ENCODE measurements around the gene CLPTM1.

Gene CLPTM1

GRCh38 chr19:45025264-45025663, 70.1 kb downstream of the CLPTM1 start:
- no peak for TF ChIP-seq CTCF (IDR thresholded peaks at IDR 0.05; ENCODE audit: low read depth, low read length)
- H3K4me3 ChIP-seq (ENCODE audit: low read depth, low read length) = no peak overlapping the region

- no peak overlapping the region for H3K4me3 ChIP-seq (ENCODE audit: low read depth, low read length)
- TF ChIP-seq CTCF (IDR thresholded peaks at IDR 0.05; ENCODE audit: low read depth, low read length) = no peak
These were observed 72.2 kb downstream of the CLPTM1 start for GRCh38 chr19:45027371-45027770.

- no peak overlapping the region for H3K4me3 ChIP-seq (ENCODE audit: low read depth, low read length)
- no peak for TF ChIP-seq CTCF (IDR thresholded peaks at IDR 0.05; ENCODE audit: low read depth, low read length)
These were observed 75.6 kb downstream of the CLPTM1 start for GRCh38 chr19:45030825-45031224.

- no peak overlapping the region for H3K4me3 ChIP-seq (ENCODE audit: low read depth, low read length)
- no peak for TF ChIP-seq CTCF (IDR thresholded peaks at IDR 0.05; ENCODE audit: low read depth, low read length)
These were observed 77.2 kb downstream of the CLPTM1 start for GRCh38 chr19:45032421-45032820.

- no peak overlapping the region for H3K4me3 ChIP-seq (ENCODE audit: low read depth, low read length)
- no peak for TF ChIP-seq CTCF (IDR thresholded peaks at IDR 0.05; ENCODE audit: low read depth, low read length)
These were observed 80.6 kb downstream of the CLPTM1 start for GRCh38 chr19:45035755-45036154.

- TF ChIP-seq CTCF (IDR thresholded peaks at IDR 0.05; ENCODE audit: low read depth, low read length) = no peak
- no peak overlapping the region for H3K4me3 ChIP-seq (ENCODE audit: low read depth, low read length)
These were observed 82.4 kb downstream of the CLPTM1 start for GRCh38 chr19:45037393-45038169.

- H3K4me3 ChIP-seq (ENCODE audit: low read depth, low read length) = peak within 1 kb of the TSS; percentile 85
- no peak for TF ChIP-seq CTCF (IDR thresholded peaks at IDR 0.05; ENCODE audit: low read depth, low read length)
These were observed 84.0 kb downstream of the CLPTM1 start, which contains the start of gene CLASRP for GRCh38 chr19:45038931-45039893. TSS of gene CLASRP (plus strand) at chr19:45039045. CDS start at chr19:45040213, 1,168 bp downstream.

All from WI38 (cell line).